CMK (cell line): Measurements from ENCODE around the gene NUMB.

Experiments
- DNase-seq: peaks from one replicate; pipeline ENCODE4 v3.0.0-alpha.2; 2010; ENCODE audit warnings: low read depth

NUMB gene

DNA sequence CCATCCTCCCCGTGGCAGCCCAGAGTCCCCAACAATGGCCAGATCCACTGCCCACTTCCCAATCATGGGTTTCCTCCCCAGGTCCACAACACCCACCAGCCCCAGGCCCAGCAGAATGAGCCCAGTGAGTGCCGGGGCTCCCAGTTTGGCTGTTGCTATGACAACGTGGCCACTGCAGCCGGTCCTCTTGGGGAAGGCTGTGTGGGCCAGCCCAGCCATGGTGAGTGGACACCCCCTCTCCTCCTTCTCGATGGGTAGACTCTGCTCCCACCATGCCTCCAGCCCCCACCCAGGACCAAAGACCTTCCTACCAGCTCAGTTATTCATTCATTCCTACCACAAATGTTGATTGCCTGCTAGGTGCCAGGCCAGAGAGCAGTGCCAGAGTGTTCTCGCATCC is 197.3 kb downstream of the NUMB start:
- no peak for DNase-seq

GRCh38 chr14:73260574-73260973 is 197.8 kb downstream of the NUMB start:
- no peak for DNase-seq

GRCh38 chr14:73259837-73260236 is 198.5 kb downstream of the NUMB start:
- no peak for DNase-seq

GRCh38 chr14:73258845-73259611 is 199.3 kb downstream of the NUMB start:
- no peak for DNase-seq

- no peak for DNase-seq
Measured at GRCh38 chr14:73258076-73258475, 200.3 kb downstream of the NUMB start.

GRCh38 chr14:73255693-73256225 is 202.6 kb downstream of the NUMB start:
- no peak for DNase-seq

DNA sequence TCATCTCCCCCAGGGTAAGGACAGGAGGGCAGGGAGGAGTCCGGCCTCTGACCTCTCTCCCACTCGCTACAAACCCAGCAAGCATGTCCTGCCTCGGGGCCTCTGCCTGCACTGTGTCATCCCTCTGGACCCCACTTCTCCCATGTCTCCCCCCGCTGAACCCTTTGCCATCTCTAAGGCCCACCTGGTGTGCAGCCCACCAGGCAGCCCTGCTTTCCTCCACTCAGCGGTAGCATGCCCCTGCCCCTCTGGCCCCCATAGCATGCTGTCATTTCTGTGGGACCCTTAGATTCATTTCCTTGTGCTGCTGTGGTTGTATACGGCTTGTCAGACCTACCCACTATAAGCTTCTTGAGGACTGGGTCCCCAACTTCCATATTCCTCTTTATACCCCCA is 203.3 kb downstream of the NUMB start:
- DNase-seq = no peak

GRCh38 chr14:73254247-73255004 is 203.9 kb downstream of the NUMB start:
- no peak for DNase-seq

GRCh38 chr14:73253721-73254120 is 204.6 kb downstream of the NUMB start:
- no peak for DNase-seq

GRCh38 chr14:73253323-73253610 is 205.1 kb downstream of the NUMB start:
- no peak for DNase-seq

GRCh38 chr14:73252491-73253322 is 205.6 kb downstream of the NUMB start:
- no peak for DNase-seq

GRCh38 chr14:73251516-73252215 is 206.7 kb downstream of the NUMB start:
- no peak for DNase-seq

GRCh38 chr14:73250781-73251500 is 207.4 kb downstream of the NUMB start:
- DNase-seq = no peak

DNA sequence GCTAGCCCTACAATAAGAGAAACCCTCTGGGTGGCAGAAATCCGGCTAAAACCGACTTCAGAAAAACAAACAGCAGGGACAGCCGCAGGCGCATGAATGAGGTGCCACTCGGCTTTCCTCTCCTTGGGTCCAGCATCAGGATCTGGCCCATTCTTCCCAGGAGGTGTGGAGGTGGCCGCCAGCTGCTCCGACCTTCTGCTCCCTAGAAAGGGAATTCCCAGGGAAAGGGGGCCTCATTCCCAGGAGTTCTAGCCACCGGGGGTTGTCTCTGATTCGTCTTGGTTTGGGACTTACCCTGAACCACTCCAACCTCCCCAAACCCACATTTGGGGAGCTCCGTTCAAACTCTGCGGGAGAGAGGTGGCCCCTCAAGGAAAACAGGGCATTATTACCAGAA is 208.0 kb downstream of the NUMB start:
- DNase-seq = no peak

GRCh38 chr14:73249564-73250316 is 208.6 kb downstream of the NUMB start:
- no peak for DNase-seq

DNA sequence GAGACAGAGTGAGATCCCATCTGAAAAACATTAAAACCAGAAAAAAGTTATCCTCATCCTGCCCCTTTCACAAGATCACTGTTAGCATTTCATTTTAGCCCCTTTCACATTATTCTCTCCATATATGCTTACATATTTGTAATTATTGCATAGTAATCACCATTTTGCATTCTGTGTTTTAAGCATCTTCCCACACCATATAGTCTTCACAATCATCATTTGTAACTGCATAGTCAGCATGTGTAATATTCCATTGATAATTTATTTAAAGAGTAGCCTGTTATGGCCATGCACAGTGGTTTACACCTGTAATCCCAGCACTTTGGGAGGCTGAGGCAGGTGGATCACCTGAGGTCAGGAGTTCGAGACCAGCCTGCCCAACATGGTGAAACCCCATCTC is 209.2 kb downstream of the NUMB start:
- DNase-seq = no peak

DNA sequence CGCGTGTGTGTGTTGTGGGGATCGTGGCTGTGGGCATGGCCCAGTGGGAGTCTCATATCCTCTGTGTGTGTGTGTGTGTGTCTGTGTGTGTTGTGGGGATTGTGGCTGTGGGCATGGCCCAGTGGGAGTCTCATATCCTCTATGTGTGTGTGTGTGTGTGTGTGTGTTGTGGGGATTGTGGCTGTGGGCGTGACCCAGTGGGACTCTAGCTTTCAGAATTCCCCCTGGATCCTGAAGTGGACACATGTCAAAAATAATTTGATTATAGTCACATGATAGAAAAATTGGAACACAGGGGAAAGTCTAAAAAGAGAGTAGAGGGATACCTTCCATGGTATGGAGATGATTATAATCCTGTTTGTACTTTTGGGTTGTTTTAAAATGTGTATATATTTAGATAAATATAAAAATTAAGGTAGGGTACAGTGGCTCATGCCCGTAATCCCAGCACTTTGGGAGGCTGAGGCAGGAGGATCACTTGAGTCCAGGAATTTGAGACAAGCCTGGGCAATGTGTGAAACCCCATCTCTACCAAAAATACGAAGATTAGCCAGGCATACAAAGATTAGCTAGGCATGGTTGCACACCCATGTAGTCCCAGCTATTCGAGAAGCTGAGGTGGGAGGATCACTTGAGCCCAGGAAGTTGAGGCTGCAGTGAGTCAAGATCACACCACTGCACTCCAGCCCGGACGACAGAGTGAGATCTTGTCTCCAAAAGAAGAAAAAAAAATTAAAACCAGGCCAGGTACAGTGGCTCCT is 210.1 kb downstream of the NUMB start:
- DNase-seq = no peak

- DNase-seq = no peak
Measured at GRCh38 chr14:73246387-73247150, 211.8 kb downstream of the NUMB start.
